Activated CD8-positive, alpha-beta memory T cell treated with anti-CD3 and anti-CD28 coated beads, Interleukin-2, amount 50 U/mL, for 24 hours (primary cell): ENCODE data around the gene IL16.

ENCODE experiments used
- DNase-seq: peaks from one replicate; pipeline ENCODE4 v3.0.0-alpha.2; 2020; ENCODE audit errors: extremely low read depth

Gene IL16

GRCh38 chr15:81174125-81174791 is 22.4 kb upstream of the IL16 start:
- no peak for DNase-seq

GRCh38 chr15:81174792-81175327 is 21.8 kb upstream of the IL16 start:
- DNase-seq: no peak

GRCh38 chr15:81175496-81175895 is 21.2 kb upstream of the IL16 start:
- no peak for DNase-seq

GRCh38 chr15:81176291-81176893 is 20.3 kb upstream of the IL16 start:
- no peak for DNase-seq

- no peak for DNase-seq
Observed at GRCh38 chr15:81178365-81178764, 18.3 kb upstream of the IL16 start.

- no peak for DNase-seq
Observed at GRCh38 chr15:81181220-81181619, 15.5 kb upstream of the IL16 start.

- no peak for DNase-seq
Observed at GRCh38 chr15:81182031-81182755, 14.5 kb upstream of the IL16 start.

- DNase-seq: no peak
Observed at GRCh38 chr15:81182756-81183438, 13.8 kb upstream of the IL16 start.

GRCh38 chr15:81183439-81183775 is 13.3 kb upstream of the IL16 start:
- no peak for DNase-seq

GRCh38 chr15:81184188-81184587 is 12.5 kb upstream of the IL16 start:
- DNase-seq: no peak

GRCh38 chr15:81185631-81186295 is 10.9 kb upstream of the IL16 start:
- no peak for DNase-seq

- DNase-seq: no peak
Observed at GRCh38 chr15:81188354-81188753, 8.3 kb upstream of the IL16 start.

- no peak for DNase-seq
Observed at GRCh38 chr15:81189583-81190283, 6.9 kb upstream of the IL16 start.

GRCh38 chr15:81190922-81191507 is 5.7 kb upstream of the IL16 start:
- no peak for DNase-seq

- no peak for DNase-seq
Observed at GRCh38 chr15:81191701-81192100, 5.0 kb upstream of the IL16 start.

GRCh38 chr15:81194723-81195122 is 2.0 kb upstream of the IL16 start:
- DNase-seq: no peak

- DNase-seq: no peak
Observed at GRCh38 chr15:81195339-81195864, 1.3 kb upstream of the IL16 start.

GRCh38 chr15:81197255-81197630 is 564 bp downstream of the IL16 start:
- DNase-seq: no peak

- DNase-seq: no peak
Observed at GRCh38 chr15:81197688-81198281, 1.1 kb downstream of the IL16 start.
